RWPE2 (cell line): ENCODE results near the gene ITPKB.
"Not testable (repeated sequence)": the region's sequence is repeated elsewhere in the genome, so short reads cannot be mapped to it uniquely, and the experiment has no call there.

Experiments used
- ATAC-seq: fragments of 200-7000 bp; cut with Tn5 transposase; 3 replicates; pipeline ENCODE4 v1.9.1; 2021; ENCODE audit warnings: low read depth
- DNase-seq: peaks from one replicate; pipeline ENCODE4 v3.0.0-alpha.2; 2020; ENCODE audit warnings: low spot score
- H3K27ac ChIP-seq: fragments of 450-650 bp; 2 replicates; pipeline ENCODE4 v1.5.1; 2017; ENCODE audit warnings: mild to moderate bottlenecking; ENCODE audit not compliant: poor library complexity, severe bottlenecking
- H3K27me3 ChIP-seq: fragments of 250-450 bp; sonication (Bioruptor Pico); 2 replicates; pipeline ENCODE4 v1.5.1; 2021; ENCODE audit warnings: mild to moderate bottlenecking, moderate library complexity; ENCODE audit not compliant: insufficient read depth, poor library complexity, severe bottlenecking
- H3K36me3 ChIP-seq: fragments of 250-450 bp; sonication (Bioruptor Pico); 2 replicates; pipeline ENCODE4 v1.5.1; 2020; ENCODE audit warnings: low read depth, mild to moderate bottlenecking, moderate library complexity
- H3K4me1 ChIP-seq: fragments of 250-450 bp; sonication (Bioruptor Pico); 2 replicates; pipeline ENCODE4 v1.5.1; 2021; ENCODE audit warnings: mild to moderate bottlenecking, moderate library complexity; ENCODE audit not compliant: insufficient read depth, poor library complexity, severe bottlenecking
- H3K4me3 ChIP-seq: fragments of 250-450 bp; sonication (Bioruptor Pico); 2 replicates; pipeline ENCODE4 v1.5.1; 2021; ENCODE audit warnings: mild to moderate bottlenecking, moderate library complexity; ENCODE audit not compliant: severe bottlenecking
- H3K9me3 ChIP-seq: fragments of 250-450 bp; sonication (Bioruptor Pico); 2 replicates; pipeline ENCODE4 v1.5.1; 2021; ENCODE audit warnings: mild to moderate bottlenecking, moderate library complexity; ENCODE audit not compliant: severe bottlenecking
- CTCF ChIP-seq: fragments of 450-650 bp; IDR thresholded peaks from one replicate; pipeline ENCODE4 v1.5.1; 2017; ENCODE audit warnings: mild to moderate bottlenecking, moderate library complexity; ENCODE audit not compliant: poor library complexity, severe bottlenecking

Gene ITPKB

GRCh38 chr1:226624526-226624925 is 114.6 kb downstream of the ITPKB start:
- Histone ChIP-seq H3K4me1 (no peaks in the 10 kb centered on the region), H3K9me3 (no peaks in the 10 kb centered on the region), H3K36me3 (no peaks in the 10 kb centered on the region), H3K27ac (peak overlapping the region; percentile 28), H3K4me3 (no peak overlapping the region), H3K27me3 (no peaks in the 10 kb centered on the region)
- ATAC-seq (peak; percentile 80), DNase-seq (no peak)
- no peak for TF ChIP-seq CTCF

- no peaks in the 10 kb centered on the region for H3K4me1 ChIP-seq
- no peaks in the 10 kb centered on the region for H3K27me3 ChIP-seq
- DNase-seq (no peak), ATAC-seq (no peak)
- H3K36me3 ChIP-seq = no peaks in the 10 kb centered on the region
- TF ChIP-seq CTCF = no peak
- no peak overlapping the region for H3K4me3 ChIP-seq
- H3K9me3 ChIP-seq = no peaks in the 10 kb centered on the region
- H3K27ac ChIP-seq = no peak overlapping the region
Measured at GRCh38 chr1:226622012-226622411, 117.1 kb downstream of the ITPKB start.

GRCh38 chr1:226619031-226619430 is 120.1 kb downstream of the ITPKB start:
- no peak overlapping the region for H3K27ac ChIP-seq
- no peak overlapping the region for H3K4me3 ChIP-seq
- H3K36me3 ChIP-seq = no peaks in the 10 kb centered on the region
- no peaks in the 10 kb centered on the region for H3K9me3 ChIP-seq
- no peaks in the 10 kb centered on the region for H3K4me1 ChIP-seq
- ATAC-seq (no peak), DNase-seq (no peak)
- no peaks in the 10 kb centered on the region for H3K27me3 ChIP-seq
- TF ChIP-seq CTCF = no peak

- Histone ChIP-seq H3K4me3 (no peak overlapping the region), H3K36me3 (no peaks in the 10 kb centered on the region), H3K27me3 (no peaks in the 10 kb centered on the region), H3K27ac (no peak overlapping the region), H3K4me1 (no peaks in the 10 kb centered on the region), H3K9me3 (no peaks in the 10 kb centered on the region)
- ATAC-seq (no peak), DNase-seq (no peak)
- TF ChIP-seq CTCF = no peak
Measured at GRCh38 chr1:226618380-226618779, 120.7 kb downstream of the ITPKB start.

GRCh38 chr1:226617719-226618118 is 121.4 kb downstream of the ITPKB start:
- not testable (repeated sequence) for ATAC-seq, H3K36me3 ChIP-seq

GRCh38 chr1:226617109-226617508 is 122.0 kb downstream of the ITPKB start:
- DNase-seq = no peak
- ATAC-seq = no peak
- no peak overlapping the region for H3K27ac ChIP-seq
- no peak for TF ChIP-seq CTCF
- no peaks in the 10 kb centered on the region for H3K4me1 ChIP-seq
- no peaks in the 10 kb centered on the region for H3K27me3 ChIP-seq
- no peak overlapping the region for H3K4me3 ChIP-seq
- no peaks in the 10 kb centered on the region for H3K9me3 ChIP-seq
- no peaks in the 10 kb centered on the region for H3K36me3 ChIP-seq

More at GRCh38 chr1:226617719-226618118, 121.4 kb downstream of the ITPKB start:
- H3K4me3 ChIP-seq, H3K4me1 ChIP-seq, H3K27me3 ChIP-seq, H3K27ac ChIP-seq, H3K9me3 ChIP-seq, DNase-seq: not testable (repeated sequence)
